Colonic mucosa (tissue), 4 donors: ENCODE results near the gene PPP2R5E. TPM values are rescaled to one million over a fixed set of nuclear protein-coding genes. Genes with fewer than 3 reads are reported as not detected.
A peak's percentile ranks its signal among the peaks of the same experiment; 100 is the strongest.
"Not testable (repeated sequence)": the region's sequence is repeated elsewhere in the genome, so short reads cannot be mapped to it uniquely, and the experiment has no call there.

Experiments used
- DNase-seq: peaks from one replicate; pipeline ENCODE4 v3.0.0-alpha.2; 2020
- H3K27ac ChIP-seq: fragments of 200-600 bp; one replicate; pipeline ENCODE4 v1.8.0; 2021
- H3K27me3 ChIP-seq: fragments of 200-600 bp; one replicate; pipeline ENCODE4 v1.8.0; 2021
- H3K36me3 ChIP-seq: fragments of 200-600 bp; one replicate; pipeline ENCODE4 v1.8.0; 2021
- H3K4me1 ChIP-seq: fragments of 200-600 bp; one replicate; pipeline ENCODE4 v1.8.0; 2021; ENCODE audit warnings: mild to moderate bottlenecking
- H3K4me3 ChIP-seq: fragments of 200-600 bp; one replicate; pipeline ENCODE4 v1.8.0; 2021
- H3K9ac ChIP-seq, 2 donors: one replicate each; pipeline ENCODE4 v1.7.0; 2013; ENCODE audit warnings: control low read depth in 2 of 2, low read depth in 2 of 2, low read length in 2 of 2
- H3K9me3 ChIP-seq: fragments of 200-600 bp; one replicate; pipeline ENCODE4 v1.8.0; 2021
- CTCF ChIP-seq: fragments of 200-600 bp; IDR thresholded peaks from one replicate; pipeline ENCODE4 v1.8.0; 2022; ENCODE audit warnings: antibody characterized with exemption, mild to moderate bottlenecking
- intact Hi-C: fragments of 100-400 bp; cut with DNase I; formaldehyde crosslinking; loops from one replicate; pipeline ENCODE4 v1.14.1; 2022
- total RNA-seq, 2 donors: library from RNA; stranded (reverse); fragmentation: NEBNext Ultra II Directional in 1 of 2; extraction: Animal tissue kit (Norgen Biotek cat#: 25700) in 1 of 2; gene quantifications; one replicate each; pipeline ENCODE4 v1.2.1, GENCODE V29; 2021
- donor health status: healthy.
- donor health status: DM: no; HTN: no; CAD: no.
- donor health status: DM: no; HTN: no; CAD: no.

Gene PPP2R5E
- total RNA-seq, 2 donors from 2014 or later = 58.0 to 62.7 TPM

- no peak for DNase-seq
- peaks cover 6% of the 10 kb centered on the region for H3K36me3 ChIP-seq
- H3K4me3 ChIP-seq = no peak overlapping the region
- no peak for TF ChIP-seq CTCF
- intact Hi-C loops = no loop called here
- H3K4me1 ChIP-seq = no peaks in the 10 kb centered on the region
- no peaks in the 10 kb centered on the region for H3K9me3 ChIP-seq
- H3K27ac ChIP-seq = no peak overlapping the region
- H3K9ac ChIP-seq = no peak overlapping the region
- no peaks in the 10 kb centered on the region for H3K27me3 ChIP-seq
Observed at GRCh38 chr14:63535918-63536317, 7.3 kb downstream of the PPP2R5E start.

- no peak overlapping the region for H3K9ac ChIP-seq
- intact Hi-C loops = no loop called here
- no peaks in the 10 kb centered on the region for H3K4me1 ChIP-seq
- no peak overlapping the region for H3K4me3 ChIP-seq
- no peaks in the 10 kb centered on the region for H3K36me3 ChIP-seq
- H3K9me3 ChIP-seq = no peaks in the 10 kb centered on the region
- no peak for TF ChIP-seq CTCF
- no peak for DNase-seq
- H3K27me3 ChIP-seq = no peaks in the 10 kb centered on the region
- H3K27ac ChIP-seq = no peak overlapping the region
Observed at GRCh38 chr14:63533474-63533873, 9.7 kb downstream of the PPP2R5E start.

- no peaks in the 10 kb centered on the region for H3K27me3 ChIP-seq
- H3K36me3 ChIP-seq = no peaks in the 10 kb centered on the region
- H3K27ac ChIP-seq = peak overlapping the region; percentile 86
- intact Hi-C loops = no loop called here
- peak; percentile 83 for DNase-seq
- peak overlapping the region in 1 of 2 donors; percentile 15 for H3K9ac ChIP-seq
- no peak for TF ChIP-seq CTCF
- peaks cover 10% of the 10 kb centered on the region for H3K4me1 ChIP-seq
- no peak overlapping the region for H3K4me3 ChIP-seq
- no peaks in the 10 kb centered on the region for H3K9me3 ChIP-seq
Observed at GRCh38 chr14:63524537-63525155, 18.5 kb downstream of the PPP2R5E start.

- Histone ChIP-seq H3K4me3 (no peak overlapping the region), H3K4me1 (peaks cover 10% of the 10 kb centered on the region), H3K36me3 (no peaks in the 10 kb centered on the region), H3K9me3 (no peaks in the 10 kb centered on the region), H3K9ac (peak overlapping the region in 1 of 2 donors; percentile 15), H3K27me3 (no peaks in the 10 kb centered on the region), H3K27ac (peak overlapping the region; percentile 86)
- DNase-seq = no peak
- intact Hi-C loops = no loop called here
- no peak for TF ChIP-seq CTCF
Observed at GRCh38 chr14:63523735-63524426, 19.3 kb downstream of the PPP2R5E start.

GRCh38 chr14:63522511-63522910 is 20.7 kb downstream of the PPP2R5E start:
- H3K9ac ChIP-seq, H3K27ac ChIP-seq, H3K27me3 ChIP-seq, H3K9me3 ChIP-seq, intact Hi-C loops, DNase-seq, H3K36me3 ChIP-seq, H3K4me3 ChIP-seq: not testable (repeated sequence)
- peaks cover 10% of the 10 kb centered on the region for H3K4me1 ChIP-seq

GRCh38 chr14:63517354-63517753 is 25.8 kb downstream of the PPP2R5E start:
- Histone ChIP-seq H3K9ac (no peak overlapping the region), H3K4me1 (no peaks in the 10 kb centered on the region), H3K36me3 (no peaks in the 10 kb centered on the region), H3K27ac (no peak overlapping the region), H3K27me3 (no peaks in the 10 kb centered on the region), H3K9me3 (no peaks in the 10 kb centered on the region), H3K4me3 (no peak overlapping the region)
- no peak for DNase-seq
- intact Hi-C loops = no loop called here
- TF ChIP-seq CTCF = no peak
